Muscle layer of duodenum (tissue), 2 donors: ENCODE measurements around the gene USP26.
"Not testable (repeated sequence)": the region's sequence is repeated elsewhere in the genome, so short reads cannot be mapped to it uniquely, and the experiment has no call there.

Experiments used
- H3K27ac ChIP-seq: one replicate; pipeline ENCODE4 v1.7.0; 2013; ENCODE audit warnings: mild to moderate bottlenecking, low read length
- H3K27me3 ChIP-seq: one replicate; pipeline ENCODE4 v1.7.0; 2013; ENCODE audit warnings: low read depth, mild to moderate bottlenecking, control low read depth, low read length
- H3K36me3 ChIP-seq, 2 donors: one replicate each; pipeline ENCODE4 v1.7.0; 2013; ENCODE audit warnings: low read length in 2 of 2, control low read depth in 1 of 2, mild to moderate bottlenecking in 1 of 2; ENCODE audit not compliant: insufficient read depth in 2 of 2, control insufficient read depth in 1 of 2
- H3K4me1 ChIP-seq, 2 donors: one replicate each; pipeline ENCODE4 v1.7.0; 2013; ENCODE audit warnings: low read length in 2 of 2, mild to moderate bottlenecking in 2 of 2, control low read depth in 1 of 2, moderate library complexity in 1 of 2; ENCODE audit not compliant: insufficient read depth in 2 of 2, control insufficient read depth in 1 of 2
- H3K4me3 ChIP-seq, 2 donors: one replicate each; pipeline ENCODE4 v1.7.0; 2013; ENCODE audit warnings: low read length in 2 of 2, low read depth in 1 of 2, mild to moderate bottlenecking in 1 of 2
- H3K9me3 ChIP-seq, 2 donors: one replicate each; pipeline ENCODE4 v1.7.0; 2013; ENCODE audit warnings: low read length in 2 of 2, control low read depth in 1 of 2, mild to moderate bottlenecking in 1 of 2; ENCODE audit not compliant: control insufficient read depth in 1 of 2
- donor health status: healthy.

Gene USP26

DNA sequence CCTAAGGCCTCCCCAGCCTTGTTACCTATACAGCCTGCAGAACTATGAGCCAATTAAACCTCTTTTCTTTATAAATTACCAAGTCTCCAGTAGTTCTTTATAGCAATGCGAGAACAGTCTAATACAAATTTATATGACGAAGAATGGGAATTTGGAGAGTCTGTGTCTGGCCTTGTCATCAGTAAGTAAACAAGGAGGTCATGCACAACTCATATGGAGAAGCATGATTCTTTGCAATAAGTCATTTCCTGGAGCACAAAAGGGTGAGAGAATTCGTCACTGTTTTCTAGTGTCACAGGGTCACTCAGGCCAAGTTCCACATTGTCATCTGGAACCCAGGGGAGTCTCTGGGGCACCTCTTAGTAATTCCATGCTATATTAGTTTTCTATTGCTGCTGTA lies 89.5 kb downstream of the USP26 start:
- no peaks in the 10 kb centered on the region for H3K27me3 ChIP-seq
- H3K27ac ChIP-seq: no peak overlapping the region
- no peaks in the 10 kb centered on the region for H3K4me1 ChIP-seq
- no peaks in the 10 kb centered on the region for H3K9me3 ChIP-seq
- H3K4me3 ChIP-seq: no peak overlapping the region
- no peaks in the 10 kb centered on the region for H3K36me3 ChIP-seq

GRCh38 chrX:133005616-133006015 lies 91.3 kb downstream of the USP26 start:
- no peak overlapping the region for H3K4me3 ChIP-seq
- H3K27ac ChIP-seq: no peak overlapping the region
- H3K4me1 ChIP-seq: no peaks in the 10 kb centered on the region
- no peaks in the 10 kb centered on the region for H3K36me3 ChIP-seq
- no peaks in the 10 kb centered on the region for H3K9me3 ChIP-seq
- no peaks in the 10 kb centered on the region for H3K27me3 ChIP-seq

GRCh38 chrX:133005042-133005441 lies 91.9 kb downstream of the USP26 start:
- Histone ChIP-seq H3K4me1 (no peaks in the 10 kb centered on the region), H3K27ac (no peak overlapping the region), H3K27me3 (no peaks in the 10 kb centered on the region), H3K9me3 (no peaks in the 10 kb centered on the region), H3K36me3 (no peaks in the 10 kb centered on the region), H3K4me3 (no peak overlapping the region)

- no peak overlapping the region for H3K4me3 ChIP-seq
- no peaks in the 10 kb centered on the region for H3K36me3 ChIP-seq
Observed at GRCh38 chrX:132999209-132999608, 97.7 kb downstream of the USP26 start.

GRCh38 chrX:132990835-132991234 lies 106.1 kb downstream of the USP26 start:
- Histone ChIP-seq H3K4me3 (no peak overlapping the region), H3K27me3 (no peaks in the 10 kb centered on the region), H3K4me1 (no peaks in the 10 kb centered on the region), H3K27ac (no peak overlapping the region), H3K9me3 (no peaks in the 10 kb centered on the region), H3K36me3 (no peaks in the 10 kb centered on the region)

More at GRCh38 chrX:132999209-132999608, 97.7 kb downstream of the USP26 start:
- no peaks in the 10 kb centered on the region for H3K27me3 ChIP-seq
- H3K27ac ChIP-seq: no peak overlapping the region
- no peaks in the 10 kb centered on the region for H3K9me3 ChIP-seq
- H3K4me1 ChIP-seq: no peaks in the 10 kb centered on the region

DNA sequence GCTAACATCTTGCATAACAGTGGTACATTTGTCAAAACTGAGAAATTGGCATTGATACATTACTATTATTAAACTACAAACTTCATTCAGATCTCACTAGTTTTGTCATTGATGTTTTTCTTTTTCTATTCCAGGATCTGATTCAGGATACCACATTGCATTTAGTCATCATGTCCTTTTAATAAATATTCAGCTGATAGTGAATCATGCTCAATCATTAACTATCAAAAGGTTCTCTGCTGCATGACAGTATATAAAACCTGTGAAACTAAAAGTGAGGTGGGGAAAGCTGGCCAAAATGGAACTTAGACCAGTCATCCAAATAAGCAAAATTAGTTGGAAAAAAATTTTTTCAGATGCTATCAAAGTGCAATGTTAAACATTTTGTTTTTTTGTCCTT lies 110.4 kb downstream of the USP26 start:
- Histone ChIP-seq H3K36me3 (no peaks in the 10 kb centered on the region), H3K9me3 (no peaks in the 10 kb centered on the region), H3K27ac (no peak overlapping the region), H3K27me3 (no peaks in the 10 kb centered on the region), H3K4me1 (no peaks in the 10 kb centered on the region), H3K4me3 (no peak overlapping the region)

DNA sequence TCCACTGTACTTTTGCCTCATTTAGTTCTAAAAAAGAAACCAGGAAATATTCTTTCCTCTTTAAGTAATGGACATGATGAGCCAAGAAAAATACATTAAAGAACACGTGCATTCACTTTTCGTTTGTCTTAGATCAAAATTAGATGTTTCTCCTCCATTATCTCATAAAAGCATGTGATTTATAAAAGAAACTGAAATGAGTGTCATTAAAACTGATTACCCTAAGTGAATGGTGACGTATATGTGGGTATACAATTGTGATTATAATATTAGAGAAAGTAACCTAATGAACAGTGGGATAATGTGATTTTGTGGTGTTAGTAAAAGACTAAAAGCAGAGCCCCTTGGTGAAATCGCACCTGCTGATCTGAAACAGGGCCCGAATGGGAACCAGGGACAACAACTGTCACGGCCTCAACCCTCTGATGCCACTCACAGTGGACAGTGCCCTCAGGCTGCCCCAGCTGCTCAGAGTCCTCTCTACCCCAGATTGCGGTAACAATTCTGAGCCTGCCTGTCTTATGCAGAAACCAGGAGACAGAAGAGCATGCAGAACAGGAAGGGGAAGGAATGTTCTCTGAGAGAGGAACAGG lies 112.8 kb downstream of the USP26 start:
- no peaks in the 10 kb centered on the region for H3K9me3 ChIP-seq
- no peaks in the 10 kb centered on the region for H3K27me3 ChIP-seq
- no peak overlapping the region for H3K27ac ChIP-seq
- H3K4me1 ChIP-seq: no peaks in the 10 kb centered on the region
- no peaks in the 10 kb centered on the region for H3K36me3 ChIP-seq
- no peak overlapping the region for H3K4me3 ChIP-seq

DNA sequence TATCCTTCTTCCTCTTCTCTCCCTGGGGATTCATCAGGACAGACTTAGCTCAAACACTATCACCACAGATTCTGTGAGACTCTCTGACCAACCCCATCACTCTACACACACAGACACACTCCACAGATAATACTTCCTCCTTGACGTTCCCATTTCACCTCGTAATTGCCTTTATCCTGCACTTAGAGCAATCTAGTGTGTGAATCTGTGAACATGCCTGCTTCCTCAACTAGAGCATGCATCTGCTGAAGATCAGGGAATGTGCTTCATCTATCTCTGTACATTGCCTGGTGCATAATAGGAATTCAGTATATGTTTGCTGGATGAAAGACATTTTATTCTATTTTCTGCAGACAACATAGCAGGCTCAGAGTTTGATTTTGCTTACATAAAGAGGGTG lies 113.4 kb downstream of the USP26 start:
- Histone ChIP-seq H3K36me3 (no peaks in the 10 kb centered on the region), H3K4me1 (no peaks in the 10 kb centered on the region), H3K27me3 (no peaks in the 10 kb centered on the region), H3K9me3 (no peaks in the 10 kb centered on the region), H3K27ac (no peak overlapping the region), H3K4me3 (no peak overlapping the region)

DNA sequence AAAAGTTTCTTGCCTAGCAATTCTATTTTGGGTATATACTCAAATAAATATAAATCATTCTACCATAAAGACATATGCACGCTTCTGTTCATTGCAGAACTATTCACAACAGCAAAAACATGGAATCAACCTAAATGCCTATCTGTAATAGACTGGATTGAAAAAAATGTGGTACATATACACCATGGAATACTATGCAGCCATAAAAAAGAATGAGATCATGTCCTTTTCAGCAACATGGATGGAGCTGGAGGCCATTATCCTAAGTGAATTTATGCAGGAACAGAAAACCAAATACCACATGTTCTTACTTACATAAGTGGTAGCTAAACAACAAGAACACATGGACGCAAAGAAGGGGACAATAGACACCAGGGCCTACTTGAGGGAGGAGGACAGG lies 116.9 kb downstream of the USP26 start:
- H3K4me3 ChIP-seq, H3K27ac ChIP-seq, H3K27me3 ChIP-seq, H3K4me1 ChIP-seq, H3K36me3 ChIP-seq, H3K9me3 ChIP-seq: not testable (repeated sequence)
